Measurements from ENCODE around the gene ZNF862.

DNA sequence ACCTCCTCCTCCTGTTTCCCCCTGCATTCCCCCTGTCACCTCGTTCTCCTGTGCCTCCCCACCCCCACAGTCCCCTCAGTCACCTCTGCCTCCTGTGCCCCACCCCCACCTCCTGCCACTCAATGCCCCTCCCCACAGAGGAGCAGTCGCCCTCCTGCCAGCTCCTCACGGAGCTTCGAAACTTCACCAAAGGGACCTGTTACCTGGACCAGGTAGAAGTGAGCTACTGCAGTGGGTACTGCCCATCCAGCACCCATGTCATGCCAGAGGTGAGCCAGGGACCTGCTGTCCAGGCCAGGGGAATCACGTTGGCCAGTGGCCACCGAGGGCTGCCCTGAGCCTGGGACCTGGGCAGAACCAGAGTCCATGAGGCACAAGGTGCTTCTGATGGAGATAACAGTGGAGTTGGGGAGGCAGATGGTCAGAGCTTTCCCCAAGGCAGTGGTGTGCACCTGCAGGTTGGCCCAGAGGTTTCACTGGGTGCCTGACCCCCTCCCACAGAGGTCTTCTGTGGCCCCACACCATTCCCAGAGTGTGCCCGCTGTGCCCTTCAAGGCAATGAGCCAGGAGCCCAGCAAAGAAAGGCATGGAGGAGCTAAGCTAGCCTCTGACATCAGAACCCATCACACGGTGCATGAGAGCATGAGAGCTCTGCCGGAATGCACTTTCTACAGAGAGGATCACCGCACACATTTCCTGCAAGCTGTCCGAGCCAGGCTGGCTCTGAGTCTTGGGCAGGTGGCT, 7.0 kb upstream of the ZNF862 start:
- TF ChIP-seq, protein P1, sequence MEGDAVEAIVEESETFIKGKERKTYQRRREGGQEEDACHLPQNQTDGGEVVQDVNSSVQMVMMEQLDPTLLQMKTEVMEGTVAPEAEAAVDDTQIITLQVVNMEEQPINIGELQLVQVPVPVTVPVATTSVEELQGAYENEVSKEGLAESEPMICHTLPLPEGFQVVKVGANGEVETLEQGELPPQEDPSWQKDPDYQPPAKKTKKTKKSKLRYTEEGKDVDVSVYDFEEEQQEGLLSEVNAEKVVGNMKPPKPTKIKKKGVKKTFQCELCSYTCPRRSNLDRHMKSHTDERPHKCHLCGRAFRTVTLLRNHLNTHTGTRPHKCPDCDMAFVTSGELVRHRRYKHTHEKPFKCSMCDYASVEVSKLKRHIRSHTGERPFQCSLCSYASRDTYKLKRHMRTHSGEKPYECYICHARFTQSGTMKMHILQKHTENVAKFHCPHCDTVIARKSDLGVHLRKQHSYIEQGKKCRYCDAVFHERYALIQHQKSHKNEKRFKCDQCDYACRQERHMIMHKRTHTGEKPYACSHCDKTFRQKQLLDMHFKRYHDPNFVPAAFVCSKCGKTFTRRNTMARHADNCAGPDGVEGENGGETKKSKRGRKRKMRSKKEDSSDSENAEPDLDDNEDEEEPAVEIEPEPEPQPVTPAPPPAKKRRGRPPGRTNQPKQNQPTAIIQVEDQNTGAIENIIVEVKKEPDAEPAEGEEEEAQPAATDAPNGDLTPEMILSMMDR (IDR thresholded peaks at IDR 0.05): no peak
- no peak for TF ChIP-seq EP300 (IDR thresholded peaks at IDR 0.05)
- no peak for TF ChIP-seq POLR2A (IDR thresholded peaks at IDR 0.05)
